ENCODE data around the gene RRP12. TPM values are rescaled to one million over a fixed set of nuclear protein-coding genes. Genes with fewer than 3 reads are reported as not detected.

RRP12 gene
- total and polyA plus RNA-seq, 2 of the 4 experiments (the other 2 are of a cell fraction): 21.5 to 23.3 TPM

DNA sequence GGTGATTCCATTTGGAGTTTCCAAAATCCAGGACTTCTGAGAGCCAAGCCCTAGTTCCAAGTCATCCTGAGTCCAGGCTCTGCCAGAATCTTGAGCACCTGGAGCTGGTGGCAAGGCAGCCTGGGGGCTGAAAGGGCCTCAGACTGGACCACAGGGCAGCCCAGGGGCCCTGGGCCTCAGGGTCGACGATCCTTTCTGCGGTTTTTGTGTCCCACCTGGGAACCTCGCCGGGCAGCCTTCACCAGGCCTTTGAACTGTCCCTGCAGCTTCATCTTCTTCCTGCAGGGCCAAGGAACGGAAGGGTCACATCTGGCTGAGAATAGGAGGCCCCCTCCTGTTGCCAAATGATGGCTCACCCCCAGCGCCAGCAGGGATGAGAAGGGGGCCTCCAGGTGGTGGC, 44.2 kb downstream of the RRP12 start:
- 0 out of 2 replicates have a peak, but pooled peaks cover 3% of the 10 kb centered on the region for H3K9me1 ChIP-seq (ENCODE audit: insufficient read depth, low read length)
- no peak overlapping the region for H4K5ac ChIP-seq (ENCODE audit: low read depth, low read length)
- H3K4ac ChIP-seq (ENCODE audit: low read depth, low read length): no peak overlapping the region
- DNase-seq: no peak
- POLR2A ChIA-PET (ENCODE audit: unreplicated experiment): no interaction called here
- no peaks in the 10 kb centered on the region for H3K4me1 ChIP-seq (ENCODE audit: control insufficient read depth, insufficient read depth, low read length)
- no peak overlapping the region for H2AFZ ChIP-seq (replicated peaks; ENCODE audit: low read length, poor library complexity)
- peaks cover 29% of the 10 kb centered on the region for H3K36me3 ChIP-seq (ENCODE audit: control insufficient read depth, insufficient read depth, low read length)
- 100% methylated on average over 2 of the region's 7 CpGs; no CpG with 5 or more reads in 1 of the 2 experiments for WGBS, 2 experiments (ENCODE audit: extremely low coverage in 2 of 2, insufficient read length in 1 of 2)
- H3K27me3 ChIP-seq (ENCODE audit: control insufficient read depth, insufficient read depth, low read length): no peaks in the 10 kb centered on the region
- H4K8ac ChIP-seq (ENCODE audit: low read depth in 2 of 2, low read length in 2 of 2): no peak overlapping the region
- no peak overlapping the region for H3K27ac ChIP-seq (ENCODE audit: insufficient read depth, low read length)
- no peak overlapping the region for H2AK9ac ChIP-seq (replicated peaks; ENCODE audit: low read depth, low read length, poor library complexity)
- no peak overlapping the region for H3K9ac ChIP-seq (ENCODE audit: low read depth, low read length)
- no peak overlapping the region for H2BK120ac ChIP-seq (ENCODE audit: low read depth, low read length)
- no peak overlapping the region for H3K4me2 ChIP-seq (ENCODE audit: low read depth, low read length)
- no peak overlapping the region for H2BK15ac ChIP-seq (ENCODE audit: low read depth, low read length)
- H2AK5ac ChIP-seq (ENCODE audit: low read depth, low read length): no peak overlapping the region
- no peak for ATAC-seq (ENCODE audit: low read depth)
- CTCF ChIA-PET: no interaction called here
- no peak overlapping the region for H2BK5ac ChIP-seq (ENCODE audit: low read depth, low read length, poor library complexity, severe bottlenecking)
- BruUV-seq (replicated peaks): no TSS peak
- H3K4me3 ChIP-seq (ENCODE audit: insufficient read depth, low read depth, low read length): no peak overlapping the region
- TF ChIP-seq RFX5 (IDR thresholded peaks at IDR 0.05; ENCODE audit: low read depth, low read length): no peak
- TF ChIP-seq POLR2A (IDR thresholded peaks at IDR 0.05; ENCODE audit: low read depth, low read length): no peak
- no peak for TF ChIP-seq CEBPB (IDR thresholded peaks at IDR 0.05; ENCODE audit: low read depth, low read length)
- no peak for TF ChIP-seq BHLHE40 (IDR thresholded peaks at IDR 0.05; ENCODE audit: low read depth, low read length)
- TF ChIP-seq RAD21 (IDR thresholded peaks at IDR 0.05; ENCODE audit: low read length): no peak
- no peak for TF ChIP-seq SMC3 (IDR thresholded peaks at IDR 0.05; ENCODE audit: low read depth, low read length)
- no peak for TF ChIP-seq MAFK (IDR thresholded peaks at IDR 0.05; ENCODE audit: low read depth, low read length)
- TF ChIP-seq CHD1 (IDR thresholded peaks at IDR 0.05; ENCODE audit: low read depth, low read length): no peak
- TF ChIP-seq, protein P1, sequence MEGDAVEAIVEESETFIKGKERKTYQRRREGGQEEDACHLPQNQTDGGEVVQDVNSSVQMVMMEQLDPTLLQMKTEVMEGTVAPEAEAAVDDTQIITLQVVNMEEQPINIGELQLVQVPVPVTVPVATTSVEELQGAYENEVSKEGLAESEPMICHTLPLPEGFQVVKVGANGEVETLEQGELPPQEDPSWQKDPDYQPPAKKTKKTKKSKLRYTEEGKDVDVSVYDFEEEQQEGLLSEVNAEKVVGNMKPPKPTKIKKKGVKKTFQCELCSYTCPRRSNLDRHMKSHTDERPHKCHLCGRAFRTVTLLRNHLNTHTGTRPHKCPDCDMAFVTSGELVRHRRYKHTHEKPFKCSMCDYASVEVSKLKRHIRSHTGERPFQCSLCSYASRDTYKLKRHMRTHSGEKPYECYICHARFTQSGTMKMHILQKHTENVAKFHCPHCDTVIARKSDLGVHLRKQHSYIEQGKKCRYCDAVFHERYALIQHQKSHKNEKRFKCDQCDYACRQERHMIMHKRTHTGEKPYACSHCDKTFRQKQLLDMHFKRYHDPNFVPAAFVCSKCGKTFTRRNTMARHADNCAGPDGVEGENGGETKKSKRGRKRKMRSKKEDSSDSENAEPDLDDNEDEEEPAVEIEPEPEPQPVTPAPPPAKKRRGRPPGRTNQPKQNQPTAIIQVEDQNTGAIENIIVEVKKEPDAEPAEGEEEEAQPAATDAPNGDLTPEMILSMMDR (conservative IDR thresholded peaks at IDR 0.05; ENCODE audit: low read depth, low read length): no peak
- no peak for TF ChIP-seq NFE2L2 (IDR thresholded peaks at IDR 0.05; ENCODE audit: low read depth, low read length)
- TF ChIP-seq, protein P2, sequence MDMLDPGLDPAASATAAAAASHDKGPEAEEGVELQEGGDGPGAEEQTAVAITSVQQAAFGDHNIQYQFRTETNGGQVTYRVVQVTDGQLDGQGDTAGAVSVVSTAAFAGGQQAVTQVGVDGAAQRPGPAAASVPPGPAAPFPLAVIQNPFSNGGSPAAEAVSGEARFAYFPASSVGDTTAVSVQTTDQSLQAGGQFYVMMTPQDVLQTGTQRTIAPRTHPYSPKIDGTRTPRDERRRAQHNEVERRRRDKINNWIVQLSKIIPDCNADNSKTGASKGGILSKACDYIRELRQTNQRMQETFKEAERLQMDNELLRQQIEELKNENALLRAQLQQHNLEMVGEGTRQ (IDR thresholded peaks at IDR 0.05; ENCODE audit: low read depth, low read length): no peak
- no peak for TF ChIP-seq MAZ (IDR thresholded peaks at IDR 0.05; ENCODE audit: borderline replicate concordance, low read depth, low read length)
- TF ChIP-seq RCOR1 (IDR thresholded peaks at IDR 0.05; ENCODE audit: insufficient replicate concordance, low read length): no peak
- H3K23ac ChIP-seq (ENCODE audit: low read depth, low read length): no peak overlapping the region
- H3K79me1 ChIP-seq (ENCODE audit: low read depth in 1 of 2, low read length in 2 of 2): no peaks in the 10 kb centered on the region
- no peak overlapping the region for H4K91ac ChIP-seq (ENCODE audit: insufficient read depth, low read depth, low read length)
- dilution Hi-C loops (cut with HindIII; ENCODE audit: low sequenced_read_pairs, unreplicated experiment): no loop called here
- H3K14ac ChIP-seq (replicated peaks; ENCODE audit: low read depth, low read length): no peak overlapping the region
- intact Hi-C loops (cut with micrococcal nuclease): loop anchor here (10.0 kb wide), 1 partner anchor 592 kb away; no protein-coding TSS in a partner anchor
- H3K9me3 ChIP-seq (ENCODE audit: control insufficient read depth, insufficient read depth, low read length): no peaks in the 10 kb centered on the region
- no peaks in the 10 kb centered on the region for H4K20me1 ChIP-seq (ENCODE audit: insufficient read depth, low read length)
- no peak overlapping the region for H3K18ac ChIP-seq (ENCODE audit: low read depth, low read length)
- no peak overlapping the region for H2BK20ac ChIP-seq (ENCODE audit: low read depth, low read length)
- in situ Hi-C loops (cut with MboI; ENCODE audit: low sequenced_read_pairs): loop anchor here (10.0 kb wide), 1 partner anchor 282 kb away; no protein-coding TSS in a partner anchor
- no peak overlapping the region for H3K56ac ChIP-seq (ENCODE audit: extremely low read depth, insufficient read depth, low read length)

All from IMR-90 (cell line).